Measurements from ENCODE around the gene PTPRT. TPM values are rescaled to one million over a fixed set of nuclear protein-coding genes. Genes with fewer than 3 reads are reported as not detected.

Gene PTPRT
- total and polyA plus RNA-seq, 2 experiments from 2014 or later: not detected

DNA sequence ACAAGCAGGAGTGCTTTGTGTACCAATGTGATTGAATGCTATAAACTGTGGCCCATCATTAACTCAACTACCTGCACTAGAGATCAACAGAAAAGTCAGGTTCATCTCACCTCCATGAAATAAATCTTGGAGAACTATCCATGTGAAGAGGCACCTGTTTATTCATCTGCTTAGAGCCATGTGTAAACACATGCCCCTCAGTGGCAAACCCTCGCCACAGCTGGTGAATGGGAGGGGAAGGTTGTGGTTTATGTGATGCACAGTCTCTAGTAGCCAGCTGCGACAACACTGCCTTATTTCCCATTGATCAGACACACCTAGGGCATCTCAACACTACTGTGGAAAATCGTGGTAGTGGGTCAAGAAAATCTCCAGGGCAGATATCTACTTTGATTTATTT, 640.2 kb downstream of the PTPRT start (continued):
- TF ChIP-seq, protein P1, sequence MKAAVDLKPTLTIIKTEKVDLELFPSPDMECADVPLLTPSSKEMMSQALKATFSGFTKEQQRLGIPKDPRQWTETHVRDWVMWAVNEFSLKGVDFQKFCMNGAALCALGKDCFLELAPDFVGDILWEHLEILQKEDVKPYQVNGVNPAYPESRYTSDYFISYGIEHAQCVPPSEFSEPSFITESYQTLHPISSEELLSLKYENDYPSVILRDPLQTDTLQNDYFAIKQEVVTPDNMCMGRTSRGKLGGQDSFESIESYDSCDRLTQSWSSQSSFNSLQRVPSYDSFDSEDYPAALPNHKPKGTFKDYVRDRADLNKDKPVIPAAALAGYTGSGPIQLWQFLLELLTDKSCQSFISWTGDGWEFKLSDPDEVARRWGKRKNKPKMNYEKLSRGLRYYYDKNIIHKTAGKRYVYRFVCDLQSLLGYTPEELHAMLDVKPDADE (IDR thresholded peaks at IDR 0.05): no peak
- TF ChIP-seq, protein P2, sequence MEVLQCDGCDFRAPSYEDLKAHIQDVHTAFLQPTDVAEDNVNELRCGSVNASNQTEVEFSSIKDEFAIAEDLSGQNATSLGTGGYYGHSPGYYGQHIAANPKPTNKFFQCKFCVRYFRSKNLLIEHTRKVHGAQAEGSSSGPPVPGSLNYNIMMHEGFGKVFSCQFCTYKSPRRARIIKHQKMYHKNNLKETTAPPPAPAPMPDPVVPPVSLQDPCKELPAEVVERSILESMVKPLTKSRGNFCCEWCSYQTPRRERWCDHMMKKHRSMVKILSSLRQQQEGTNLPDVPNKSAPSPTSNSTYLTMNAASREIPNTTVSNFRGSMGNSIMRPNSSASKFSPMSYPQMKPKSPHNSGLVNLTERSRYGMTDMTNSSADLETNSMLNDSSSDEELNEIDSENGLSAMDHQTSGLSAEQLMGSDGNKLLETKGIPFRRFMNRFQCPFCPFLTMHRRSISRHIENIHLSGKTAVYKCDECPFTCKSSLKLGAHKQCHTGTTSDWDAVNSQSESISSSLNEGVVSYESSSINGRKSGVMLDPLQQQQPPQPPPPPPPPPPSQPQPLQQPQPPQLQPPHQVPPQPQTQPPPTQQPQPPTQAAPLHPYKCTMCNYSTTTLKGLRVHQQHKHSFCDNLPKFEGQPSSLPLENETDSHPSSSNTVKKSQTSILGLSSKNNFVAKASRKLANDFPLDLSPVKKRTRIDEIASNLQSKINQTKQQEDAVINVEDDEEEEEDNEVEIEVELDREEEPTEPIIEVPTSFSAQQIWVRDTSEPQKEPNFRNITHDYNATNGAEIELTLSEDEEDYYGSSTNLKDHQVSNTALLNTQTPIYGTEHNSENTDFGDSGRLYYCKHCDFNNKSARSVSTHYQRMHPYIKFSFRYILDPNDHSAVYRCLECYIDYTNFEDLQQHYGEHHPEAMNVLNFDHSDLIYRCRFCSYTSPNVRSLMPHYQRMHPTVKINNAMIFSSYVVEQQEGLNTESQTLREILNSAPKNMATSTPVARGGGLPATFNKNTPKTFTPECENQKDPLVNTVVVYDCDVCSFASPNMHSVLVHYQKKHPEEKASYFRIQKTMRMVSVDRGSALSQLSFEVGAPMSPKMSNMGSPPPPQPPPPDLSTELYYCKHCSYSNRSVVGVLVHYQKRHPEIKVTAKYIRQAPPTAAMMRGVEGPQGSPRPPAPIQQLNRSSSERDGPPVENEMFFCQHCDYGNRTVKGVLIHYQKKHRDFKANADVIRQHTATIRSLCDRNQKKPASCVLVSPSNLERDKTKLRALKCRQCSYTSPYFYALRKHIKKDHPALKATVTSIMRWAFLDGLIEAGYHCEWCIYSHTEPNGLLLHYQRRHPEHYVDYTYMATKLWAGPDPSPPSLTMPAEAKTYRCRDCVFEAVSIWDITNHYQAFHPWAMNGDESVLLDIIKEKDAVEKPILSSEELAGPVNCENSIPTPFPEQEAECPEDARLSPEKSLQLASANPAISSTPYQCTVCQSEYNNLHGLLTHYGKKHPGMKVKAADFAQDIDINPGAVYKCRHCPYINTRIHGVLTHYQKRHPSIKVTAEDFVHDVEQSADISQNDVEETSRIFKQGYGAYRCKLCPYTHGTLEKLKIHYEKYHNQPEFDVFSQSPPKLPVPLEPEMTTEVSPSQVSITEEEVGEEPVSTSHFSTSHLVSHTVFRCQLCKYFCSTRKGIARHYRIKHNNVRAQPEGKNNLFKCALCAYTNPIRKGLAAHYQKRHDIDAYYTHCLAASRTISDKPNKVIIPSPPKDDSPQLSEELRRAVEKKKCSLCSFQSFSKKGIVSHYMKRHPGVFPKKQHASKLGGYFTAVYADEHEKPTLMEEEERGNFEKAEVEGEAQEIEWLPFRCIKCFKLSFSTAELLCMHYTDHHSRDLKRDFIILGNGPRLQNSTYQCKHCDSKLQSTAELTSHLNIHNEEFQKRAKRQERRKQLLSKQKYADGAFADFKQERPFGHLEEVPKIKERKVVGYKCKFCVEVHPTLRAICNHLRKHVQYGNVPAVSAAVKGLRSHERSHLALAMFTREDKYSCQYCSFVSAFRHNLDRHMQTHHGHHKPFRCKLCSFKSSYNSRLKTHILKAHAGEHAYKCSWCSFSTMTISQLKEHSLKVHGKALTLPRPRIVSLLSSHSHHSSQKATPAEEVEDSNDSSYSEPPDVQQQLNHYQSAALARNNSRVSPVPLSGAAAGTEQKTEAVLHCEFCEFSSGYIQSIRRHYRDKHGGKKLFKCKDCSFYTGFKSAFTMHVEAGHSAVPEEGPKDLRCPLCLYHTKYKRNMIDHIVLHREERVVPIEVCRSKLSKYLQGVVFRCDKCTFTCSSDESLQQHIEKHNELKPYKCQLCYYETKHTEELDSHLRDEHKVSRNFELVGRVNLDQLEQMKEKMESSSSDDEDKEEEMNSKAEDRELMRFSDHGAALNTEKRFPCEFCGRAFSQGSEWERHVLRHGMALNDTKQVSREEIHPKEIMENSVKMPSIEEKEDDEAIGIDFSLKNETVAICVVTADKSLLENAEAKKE (CRISPR knock-in tag; IDR thresholded peaks at IDR 0.05): no peak

DNA sequence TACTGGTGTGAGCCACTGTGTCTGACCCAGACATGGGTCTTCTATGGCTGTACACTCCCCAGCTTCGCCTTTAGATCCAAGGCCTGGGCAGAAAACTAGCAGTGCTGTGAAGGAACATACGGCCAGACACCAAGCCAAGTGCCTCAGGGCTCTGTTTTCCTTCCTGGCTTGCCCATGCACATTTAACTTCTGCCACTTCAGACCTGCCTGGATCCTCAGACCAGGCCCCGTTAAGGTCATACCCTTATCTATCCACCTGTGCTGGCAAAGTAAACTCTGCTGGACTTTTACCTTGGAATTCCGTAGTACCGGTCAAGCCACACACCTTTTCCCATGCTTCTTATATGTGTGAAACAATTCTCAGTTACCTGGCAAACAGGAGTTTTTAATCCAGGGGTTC, 644.8 kb downstream of the PTPRT start:
- Mint-ChIP-seq H3K36me3 (ENCODE audit: low read depth) (peaks cover 10% of the 10 kb centered on the region; the same call in 1 of the 3 replicates), H3K27me3 (ENCODE audit: insufficient read depth, low read depth, poor library complexity) (no peaks in the 10 kb centered on the region), H3K9me3 (peaks cover 87% of the 10 kb centered on the region), H3K4me3 (no peak overlapping the region), H3K27ac (no peak overlapping the region), H3K4me1 (no peaks in the 10 kb centered on the region)
- Histone ChIP-seq H3F3A (replicated peaks; ENCODE audit: low read depth) (no peaks in the 10 kb centered on the region), H3K4me3 (no peak overlapping the region), H3K27ac (ENCODE audit: low read depth) (no peak overlapping the region), H2AFZ (no peak overlapping the region), H3K9me2 (ENCODE audit: insufficient read depth) (no peaks in the 10 kb centered on the region), H3K27me3 (ENCODE audit: insufficient read depth) (no peaks in the 10 kb centered on the region), H4K20me1 (replicated peaks; ENCODE audit: insufficient read depth) (no peaks in the 10 kb centered on the region), H3K4me2 (no peak overlapping the region), H3K36me3 (ENCODE audit: insufficient read depth) (peaks cover 12% of the 10 kb centered on the region), H3K79me2 (replicated peaks; ENCODE audit: insufficient read depth) (no peaks in the 10 kb centered on the region), H3K4me1 (ENCODE audit: insufficient read depth) (no peaks in the 10 kb centered on the region)
- DNase-seq (ENCODE audit: low spot score) (no peak), ATAC-seq (no peak)
- TF ChIP-seq STAT1 (IDR thresholded peaks at IDR 0.05; ENCODE audit: unreplicated experiment) (no peak), CREB1 (CRISPR knock-in tag; IDR thresholded peaks at IDR 0.05; ENCODE audit: low read depth) (no peak), ZNF114 (CRISPR knock-in tag; IDR thresholded peaks at IDR 0.05) (no peak), POLR2AphosphoS5 (IDR thresholded peaks at IDR 0.05; ENCODE audit: low read depth) (no peak), JUNB (IDR thresholded peaks at IDR 0.05; ENCODE audit: unreplicated experiment) (no peak)
- TF ChIP-seq, protein P3, sequence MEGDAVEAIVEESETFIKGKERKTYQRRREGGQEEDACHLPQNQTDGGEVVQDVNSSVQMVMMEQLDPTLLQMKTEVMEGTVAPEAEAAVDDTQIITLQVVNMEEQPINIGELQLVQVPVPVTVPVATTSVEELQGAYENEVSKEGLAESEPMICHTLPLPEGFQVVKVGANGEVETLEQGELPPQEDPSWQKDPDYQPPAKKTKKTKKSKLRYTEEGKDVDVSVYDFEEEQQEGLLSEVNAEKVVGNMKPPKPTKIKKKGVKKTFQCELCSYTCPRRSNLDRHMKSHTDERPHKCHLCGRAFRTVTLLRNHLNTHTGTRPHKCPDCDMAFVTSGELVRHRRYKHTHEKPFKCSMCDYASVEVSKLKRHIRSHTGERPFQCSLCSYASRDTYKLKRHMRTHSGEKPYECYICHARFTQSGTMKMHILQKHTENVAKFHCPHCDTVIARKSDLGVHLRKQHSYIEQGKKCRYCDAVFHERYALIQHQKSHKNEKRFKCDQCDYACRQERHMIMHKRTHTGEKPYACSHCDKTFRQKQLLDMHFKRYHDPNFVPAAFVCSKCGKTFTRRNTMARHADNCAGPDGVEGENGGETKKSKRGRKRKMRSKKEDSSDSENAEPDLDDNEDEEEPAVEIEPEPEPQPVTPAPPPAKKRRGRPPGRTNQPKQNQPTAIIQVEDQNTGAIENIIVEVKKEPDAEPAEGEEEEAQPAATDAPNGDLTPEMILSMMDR (conservative IDR thresholded peaks at IDR 0.05; ENCODE audit: low read depth in 2 of 2): no peak
- TF ChIP-seq, protein P1 (IDR thresholded peaks at IDR 0.05): no peak
- TF ChIP-seq, protein P4, sequence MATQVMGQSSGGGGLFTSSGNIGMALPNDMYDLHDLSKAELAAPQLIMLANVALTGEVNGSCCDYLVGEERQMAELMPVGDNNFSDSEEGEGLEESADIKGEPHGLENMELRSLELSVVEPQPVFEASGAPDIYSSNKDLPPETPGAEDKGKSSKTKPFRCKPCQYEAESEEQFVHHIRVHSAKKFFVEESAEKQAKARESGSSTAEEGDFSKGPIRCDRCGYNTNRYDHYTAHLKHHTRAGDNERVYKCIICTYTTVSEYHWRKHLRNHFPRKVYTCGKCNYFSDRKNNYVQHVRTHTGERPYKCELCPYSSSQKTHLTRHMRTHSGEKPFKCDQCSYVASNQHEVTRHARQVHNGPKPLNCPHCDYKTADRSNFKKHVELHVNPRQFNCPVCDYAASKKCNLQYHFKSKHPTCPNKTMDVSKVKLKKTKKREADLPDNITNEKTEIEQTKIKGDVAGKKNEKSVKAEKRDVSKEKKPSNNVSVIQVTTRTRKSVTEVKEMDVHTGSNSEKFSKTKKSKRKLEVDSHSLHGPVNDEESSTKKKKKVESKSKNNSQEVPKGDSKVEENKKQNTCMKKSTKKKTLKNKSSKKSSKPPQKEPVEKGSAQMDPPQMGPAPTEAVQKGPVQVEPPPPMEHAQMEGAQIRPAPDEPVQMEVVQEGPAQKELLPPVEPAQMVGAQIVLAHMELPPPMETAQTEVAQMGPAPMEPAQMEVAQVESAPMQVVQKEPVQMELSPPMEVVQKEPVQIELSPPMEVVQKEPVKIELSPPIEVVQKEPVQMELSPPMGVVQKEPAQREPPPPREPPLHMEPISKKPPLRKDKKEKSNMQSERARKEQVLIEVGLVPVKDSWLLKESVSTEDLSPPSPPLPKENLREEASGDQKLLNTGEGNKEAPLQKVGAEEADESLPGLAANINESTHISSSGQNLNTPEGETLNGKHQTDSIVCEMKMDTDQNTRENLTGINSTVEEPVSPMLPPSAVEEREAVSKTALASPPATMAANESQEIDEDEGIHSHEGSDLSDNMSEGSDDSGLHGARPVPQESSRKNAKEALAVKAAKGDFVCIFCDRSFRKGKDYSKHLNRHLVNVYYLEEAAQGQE (IDR thresholded peaks at IDR 0.05; ENCODE audit: unreplicated experiment): no peak
